GM18867 (cell line): ENCODE results near the gene ATXN2L.
"Not testable (repeated sequence)": the region's sequence is repeated elsewhere in the genome, so short reads cannot be mapped to it uniquely, and the experiment has no call there.

Experiments used
- ATAC-seq: cut with Tn5 transposase; IDR thresholded peaks from one replicate; pipeline ENCODE4 v1.9.1; 2021; ENCODE audit warnings: mild to moderate bottlenecking, moderate library complexity; ENCODE audit not compliant: unreplicated experiment

The ATXN2L gene

GRCh38 chr16:28866454-28866804, 43.6 kb downstream of the ATXN2L start:
- no peak for ATAC-seq

GRCh38 chr16:28867241-28867640, 44.4 kb downstream of the ATXN2L start:
- ATAC-seq, result no peak

GRCh38 chr16:28867646-28868045, 44.8 kb downstream of the ATXN2L start:
- not testable (repeated sequence) for ATAC-seq

GRCh38 chr16:28869201-28869600, 46.4 kb downstream of the ATXN2L start:
- no peak for ATAC-seq

- no peak for ATAC-seq
These were observed 50.2 kb downstream of the ATXN2L start for GRCh38 chr16:28872952-28873351.

GRCh38 chr16:28873543-28874201, 50.9 kb downstream of the ATXN2L start:
- no peak for ATAC-seq

- ATAC-seq, result no peak
These were observed 51.6 kb downstream of the ATXN2L start for GRCh38 chr16:28874406-28874805.

GRCh38 chr16:28875134-28876018, 52.6 kb downstream of the ATXN2L start:
- ATAC-seq, result no peak

- ATAC-seq, result no peak
These were observed 53.3 kb downstream of the ATXN2L start for GRCh38 chr16:28876019-28876659.

GRCh38 chr16:28876973-28877654, 54.3 kb downstream of the ATXN2L start:
- no peak for ATAC-seq

- no peak for ATAC-seq
These were observed 54.8 kb downstream of the ATXN2L start for GRCh38 chr16:28877655-28878000.

- ATAC-seq, result no peak
These were observed 55.5 kb downstream of the ATXN2L start, which contains the start of gene ATP2A1 for GRCh38 chr16:28878083-28878926. Gene ATP2A1 (plus strand): TSS chr16:28878488. CDS start chr16:28878672, 184 bp downstream.

GRCh38 chr16:28879261-28879840, 56.6 kb downstream of the ATXN2L start:
- ATAC-seq, result peak; percentile 33

- ATAC-seq, result peak; percentile 83
These were observed 57.2 kb downstream of the ATXN2L start for GRCh38 chr16:28879841-28880588.

- no peak for ATAC-seq
These were observed 57.8 kb downstream of the ATXN2L start for GRCh38 chr16:28880589-28880915.

- ATAC-seq, result no peak
These were observed 58.2 kb downstream of the ATXN2L start for GRCh38 chr16:28880955-28881354.

- not testable (repeated sequence) for ATAC-seq
These were observed 58.8 kb downstream of the ATXN2L start for GRCh38 chr16:28881565-28881964.

GRCh38 chr16:28882551-28883160, 59.9 kb downstream of the ATXN2L start:
- ATAC-seq, result no peak
